Panc1 (cell line): ENCODE data around the gene TULP4. TPM values are rescaled to one million over a fixed set of nuclear protein-coding genes. Genes with fewer than 3 reads are reported as not detected.

Experiments used
- ATAC-seq: fragments of 200-7000 bp; cut with Tn5 transposase; 2 replicates; pipeline ENCODE4 v1.9.1; 2020; ENCODE audit warnings: mild to moderate bottlenecking, moderate library complexity
- BruUV-seq: library from RNA; stranded (reverse); fragments of 400-500 nt; replicated peaks from 2 replicates; lab custom pipeline; 2021; lab: Mats Ljungman, UMichigan
- CTCF ChIA-PET: fragments of 300-600 bp; sonication (Branson Sonifier 250); formaldehyde crosslinking; loops from one replicate; lab custom pipeline; 2022; ENCODE audit warnings: antibody characterized with exemption; lab: Charles Lee
- POLR2A ChIA-PET: fragments of 300-600 bp; sonication (Branson Sonifier 250); formaldehyde crosslinking; loops from one replicate; lab custom pipeline; 2022; ENCODE audit warnings: antibody characterized with exemption; lab: Charles Lee
- DNase-seq: peaks from one replicate; pipeline ENCODE4 v3.0.0-alpha.2; 2010; ENCODE audit warnings: low read depth, low spot score
- H3K27ac ChIP-seq: 2 replicates; pipeline ENCODE4 v1.5.1; 2011; ENCODE audit warnings: mild to moderate bottlenecking, low read length, inconsistent platforms
- H3K27me3 ChIP-seq: fragments of 200-500 bp; sonication (Bioruptor generic); 2 replicates; pipeline ENCODE4 v1.6.0; 2014; ENCODE audit warnings: low read length, inconsistent platforms; ENCODE audit not compliant: control insufficient read depth, insufficient read depth
- H3K36me3 ChIP-seq: fragments of 200-500 bp; sonication (Bioruptor generic); 2 replicates; pipeline ENCODE4 v1.5.1; 2014; ENCODE audit warnings: inconsistent platforms, mild to moderate bottlenecking, low read length, moderate library complexity; ENCODE audit not compliant: control insufficient read depth, insufficient read depth
- H3K4me1 ChIP-seq: 2 replicates; pipeline ENCODE4 v1.5.1; 2011; ENCODE audit warnings: inconsistent platforms, mild to moderate bottlenecking, low read length, moderate library complexity; ENCODE audit not compliant: control insufficient read depth, insufficient read depth
- H3K4me3 ChIP-seq, 2 experiments: 2 replicates each; pipeline ENCODE4 v1.5.1; 2011 to 2012; ENCODE audit warnings: low read depth in 2 of 2, low read length in 2 of 2, mild to moderate bottlenecking in 2 of 2, inconsistent platforms in 1 of 2, moderate library complexity in 1 of 2
- H3K9me3 ChIP-seq: fragments of 200-500 bp; sonication (Bioruptor generic); 2 replicates; pipeline ENCODE4 v1.5.1; 2014; ENCODE audit warnings: low read depth, mild to moderate bottlenecking, inconsistent platforms, low read length, moderate library complexity; ENCODE audit not compliant: control insufficient read depth, insufficient read depth
- POLR2AphosphoS5 ChIP-seq: IDR thresholded peaks from 2 replicates; pipeline ENCODE4 v1.6.1; 2012; ENCODE audit warnings: mild to moderate bottlenecking, low read depth, low read length, moderate library complexity
- SIN3A ChIP-seq: IDR thresholded peaks from 2 replicates; pipeline ENCODE4 v1.6.1; 2012; ENCODE audit warnings: low read depth, mild to moderate bottlenecking, low read length, moderate library complexity, borderline replicate concordance; ENCODE audit not compliant: insufficient read depth
- TCF7L2 ChIP-seq: IDR thresholded peaks from 2 replicates; pipeline ENCODE4 v1.6.1; 2011; ENCODE audit warnings: mild to moderate bottlenecking, low read depth, low read length, inconsistent platforms
- in situ Hi-C: cut with HindIII; loops from 2 replicates; pipeline ENCODE4 v1.10.0; 2016; ENCODE audit warnings: low sequenced_read_pairs, low pct_unique_long_range_greater_than_20kb
- intact Hi-C: fragments of 100-400 bp; cut with micrococcal nuclease; formaldehyde crosslinking; loops from one replicate; pipeline ENCODE4 v1.10.0; 2022; ENCODE audit not compliant: unreplicated experiment
- total RNA-seq: library from RNA; stranded (reverse); gene quantifications from one replicate; pipeline ENCODE4 v1.2.1, GENCODE V29; 2021; ENCODE audit not compliant: unreplicated experiment
- TF ChIP-seq, protein P1 (sequence below): fragments of 450-650 bp; IDR thresholded peaks from 2 replicates; pipeline ENCODE4 v1.5.1; 2017; ENCODE audit warnings: mild to moderate bottlenecking
- TF ChIP-seq, protein P2 (sequence below), 2 experiments: IDR thresholded peaks; 2 replicates each; pipeline ENCODE4 v1.6.1; 2011 to 2012; ENCODE audit warnings: low read depth in 2 of 2, control low read depth in 1 of 2, low read length in 1 of 2, mild to moderate bottlenecking in 1 of 2, moderate library complexity in 1 of 2; ENCODE audit not compliant: insufficient read depth in 1 of 2

TULP4 gene
- total RNA-seq, 1 experiment from 2014 or later = 105 TPM

DNA sequence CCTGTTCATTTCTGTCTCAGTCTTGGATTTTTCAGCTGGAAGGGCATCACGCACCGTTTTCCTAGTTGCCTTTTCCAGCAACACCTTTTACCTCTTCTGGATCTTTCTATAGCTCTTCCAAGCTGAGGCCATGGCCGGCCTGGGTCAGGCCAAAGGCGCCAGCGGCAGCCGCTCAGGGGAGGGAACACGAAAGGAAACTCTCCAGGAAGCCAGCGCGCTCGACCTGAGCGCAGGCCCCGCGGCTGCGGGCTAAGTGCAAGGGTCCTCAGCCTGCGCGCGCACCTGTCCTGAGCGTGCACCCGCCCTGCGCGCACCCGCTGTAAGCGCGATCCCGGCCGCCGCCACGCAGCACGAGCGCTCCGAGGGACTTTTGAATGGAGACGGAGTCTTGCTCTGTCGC, 203.8 kb downstream of the TULP4 start:
- intact Hi-C loops = loop anchor here (5.0 kb wide), 1 partner anchor 294 kb away; no protein-coding TSS in a partner anchor
- Histone ChIP-seq H3K4me1 (peaks cover 14% of the 10 kb centered on the region), H3K4me3 (no peak overlapping the region), H3K9me3 (no peaks in the 10 kb centered on the region), H3K36me3 (no peaks in the 10 kb centered on the region), H3K27ac (no peak overlapping the region), H3K27me3 (no peaks in the 10 kb centered on the region)
- in situ Hi-C loops = no loop called here
- DNase-seq (no peak), ATAC-seq (no peak)
- CTCF ChIA-PET = no interaction called here
- TF ChIP-seq TCF7L2 (no peak), POLR2AphosphoS5 (no peak), SIN3A (no peak)
- TF ChIP-seq, protein P1, sequence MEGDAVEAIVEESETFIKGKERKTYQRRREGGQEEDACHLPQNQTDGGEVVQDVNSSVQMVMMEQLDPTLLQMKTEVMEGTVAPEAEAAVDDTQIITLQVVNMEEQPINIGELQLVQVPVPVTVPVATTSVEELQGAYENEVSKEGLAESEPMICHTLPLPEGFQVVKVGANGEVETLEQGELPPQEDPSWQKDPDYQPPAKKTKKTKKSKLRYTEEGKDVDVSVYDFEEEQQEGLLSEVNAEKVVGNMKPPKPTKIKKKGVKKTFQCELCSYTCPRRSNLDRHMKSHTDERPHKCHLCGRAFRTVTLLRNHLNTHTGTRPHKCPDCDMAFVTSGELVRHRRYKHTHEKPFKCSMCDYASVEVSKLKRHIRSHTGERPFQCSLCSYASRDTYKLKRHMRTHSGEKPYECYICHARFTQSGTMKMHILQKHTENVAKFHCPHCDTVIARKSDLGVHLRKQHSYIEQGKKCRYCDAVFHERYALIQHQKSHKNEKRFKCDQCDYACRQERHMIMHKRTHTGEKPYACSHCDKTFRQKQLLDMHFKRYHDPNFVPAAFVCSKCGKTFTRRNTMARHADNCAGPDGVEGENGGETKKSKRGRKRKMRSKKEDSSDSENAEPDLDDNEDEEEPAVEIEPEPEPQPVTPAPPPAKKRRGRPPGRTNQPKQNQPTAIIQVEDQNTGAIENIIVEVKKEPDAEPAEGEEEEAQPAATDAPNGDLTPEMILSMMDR = no peak
- TF ChIP-seq, protein P2, sequence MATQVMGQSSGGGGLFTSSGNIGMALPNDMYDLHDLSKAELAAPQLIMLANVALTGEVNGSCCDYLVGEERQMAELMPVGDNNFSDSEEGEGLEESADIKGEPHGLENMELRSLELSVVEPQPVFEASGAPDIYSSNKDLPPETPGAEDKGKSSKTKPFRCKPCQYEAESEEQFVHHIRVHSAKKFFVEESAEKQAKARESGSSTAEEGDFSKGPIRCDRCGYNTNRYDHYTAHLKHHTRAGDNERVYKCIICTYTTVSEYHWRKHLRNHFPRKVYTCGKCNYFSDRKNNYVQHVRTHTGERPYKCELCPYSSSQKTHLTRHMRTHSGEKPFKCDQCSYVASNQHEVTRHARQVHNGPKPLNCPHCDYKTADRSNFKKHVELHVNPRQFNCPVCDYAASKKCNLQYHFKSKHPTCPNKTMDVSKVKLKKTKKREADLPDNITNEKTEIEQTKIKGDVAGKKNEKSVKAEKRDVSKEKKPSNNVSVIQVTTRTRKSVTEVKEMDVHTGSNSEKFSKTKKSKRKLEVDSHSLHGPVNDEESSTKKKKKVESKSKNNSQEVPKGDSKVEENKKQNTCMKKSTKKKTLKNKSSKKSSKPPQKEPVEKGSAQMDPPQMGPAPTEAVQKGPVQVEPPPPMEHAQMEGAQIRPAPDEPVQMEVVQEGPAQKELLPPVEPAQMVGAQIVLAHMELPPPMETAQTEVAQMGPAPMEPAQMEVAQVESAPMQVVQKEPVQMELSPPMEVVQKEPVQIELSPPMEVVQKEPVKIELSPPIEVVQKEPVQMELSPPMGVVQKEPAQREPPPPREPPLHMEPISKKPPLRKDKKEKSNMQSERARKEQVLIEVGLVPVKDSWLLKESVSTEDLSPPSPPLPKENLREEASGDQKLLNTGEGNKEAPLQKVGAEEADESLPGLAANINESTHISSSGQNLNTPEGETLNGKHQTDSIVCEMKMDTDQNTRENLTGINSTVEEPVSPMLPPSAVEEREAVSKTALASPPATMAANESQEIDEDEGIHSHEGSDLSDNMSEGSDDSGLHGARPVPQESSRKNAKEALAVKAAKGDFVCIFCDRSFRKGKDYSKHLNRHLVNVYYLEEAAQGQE (IDR thresholded peaks at IDR 0.05; ENCODE audit: insufficient read depth in 1 of 2, low read depth in 2 of 2, low read length in 1 of 2) = no peak
- POLR2A ChIA-PET = no interaction called here
- no TSS peak for BruUV-seq

DNA sequence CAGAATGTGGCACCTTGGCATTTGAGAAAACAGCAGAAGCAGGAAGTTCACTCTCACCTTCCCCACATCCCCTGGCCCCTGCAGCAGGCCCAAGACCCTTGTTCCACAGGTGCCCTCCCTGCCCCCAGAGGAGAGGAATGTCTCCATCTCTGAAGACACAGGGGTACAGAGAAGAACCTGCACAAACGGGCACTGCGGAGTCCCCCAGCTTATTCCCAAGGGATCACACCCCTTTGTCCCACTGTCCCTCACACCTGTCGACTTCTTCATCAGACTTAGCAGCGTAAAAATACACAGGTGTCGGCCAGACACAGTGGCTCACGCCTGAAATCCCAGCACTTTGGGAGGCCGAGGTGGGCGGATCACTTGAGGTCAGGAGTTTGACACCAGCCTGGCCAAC, 204.8 kb downstream of the TULP4 start:
- no peaks in the 10 kb centered on the region for H3K36me3 ChIP-seq
- ATAC-seq (no peak), DNase-seq (no peak)
- H3K27ac ChIP-seq = no peak overlapping the region
- ChIA-PET CTCF (no interaction called here), POLR2A (no interaction called here)
- intact Hi-C loops (loop anchor here (5.0 kb wide), 1 partner anchor 295 kb away; no protein-coding TSS in a partner anchor), in situ Hi-C loops (no loop called here)
- H3K4me1 ChIP-seq = peaks cover 14% of the 10 kb centered on the region
- no peaks in the 10 kb centered on the region for H3K9me3 ChIP-seq
- TF ChIP-seq, protein P1 = no peak
- TF ChIP-seq TCF7L2 = no peak
- no peak for TF ChIP-seq SIN3A
- TF ChIP-seq, protein P2 (IDR thresholded peaks at IDR 0.05; ENCODE audit: insufficient read depth in 1 of 2, low read depth in 2 of 2, low read length in 1 of 2) = no peak
- no peak for TF ChIP-seq POLR2AphosphoS5
- no peaks in the 10 kb centered on the region for H3K27me3 ChIP-seq
- H3K4me3 ChIP-seq = no peak overlapping the region
- no TSS peak for BruUV-seq
